ENCODE results near the gene ITPRIP. TPM values are rescaled to one million over a fixed set of nuclear protein-coding genes. Genes with fewer than 3 reads are reported as not detected.

Gene ITPRIP
- total RNA-seq, 1 donor from 2014 or later = 37.0 TPM

GRCh38 chr10:104347295-104348045 is 9.2 kb upstream of the ITPRIP start:
- ATAC-seq (no peak), DNase-seq (no peak)
- H3K9me3 ChIP-seq = no peaks in the 10 kb centered on the region
- intact Hi-C loops (cut with DNase I) = no loop called here
- no peak overlapping the region for H3K4me3 ChIP-seq
- H3K36me3 ChIP-seq = no peaks in the 10 kb centered on the region
- peaks cover 45% of the 10 kb centered on the region for H3K4me1 ChIP-seq
- no peaks in the 10 kb centered on the region for H3K27me3 ChIP-seq (ENCODE audit: low read depth)
- no peak overlapping the region for H3K27ac ChIP-seq
- no peak for TF ChIP-seq CTCF (IDR thresholded peaks at IDR 0.05)

GRCh38 chr10:104345941-104346340 is 7.7 kb upstream of the ITPRIP start:
- Histone ChIP-seq H3K4me1 (peaks cover 33% of the 10 kb centered on the region), H3K27ac (no peak overlapping the region), H3K9me3 (no peaks in the 10 kb centered on the region), H3K4me3 (no peak overlapping the region), H3K36me3 (no peaks in the 10 kb centered on the region), H3K27me3 (ENCODE audit: low read depth) (no peaks in the 10 kb centered on the region)
- DNase-seq = no peak
- intact Hi-C loops (cut with DNase I) = no loop called here
- no peak for ATAC-seq
- TF ChIP-seq CTCF (IDR thresholded peaks at IDR 0.05) = no peak

- Histone ChIP-seq H3K4me1 (peaks cover 34% of the 10 kb centered on the region), H3K36me3 (no peaks in the 10 kb centered on the region), H3K4me3 (no peak overlapping the region), H3K9me3 (no peaks in the 10 kb centered on the region), H3K27ac (no peak overlapping the region), H3K27me3 (ENCODE audit: low read depth) (no peaks in the 10 kb centered on the region)
- intact Hi-C loops (cut with DNase I) = no loop called here
- no peak for ATAC-seq
- no peak for TF ChIP-seq CTCF (IDR thresholded peaks at IDR 0.05)
- DNase-seq = no peak
Measured at GRCh38 chr10:104345515-104345914, 7.2 kb upstream of the ITPRIP start.

- ATAC-seq (no peak), DNase-seq (no peak)
- Histone ChIP-seq H3K36me3 (no peaks in the 10 kb centered on the region), H3K4me1 (peaks cover 30% of the 10 kb centered on the region), H3K9me3 (no peaks in the 10 kb centered on the region), H3K27ac (no peak overlapping the region), H3K4me3 (no peak overlapping the region), H3K27me3 (ENCODE audit: low read depth) (no peaks in the 10 kb centered on the region)
- no peak for TF ChIP-seq CTCF (IDR thresholded peaks at IDR 0.05)
- intact Hi-C loops (cut with DNase I) = no loop called here
Measured at GRCh38 chr10:104344219-104344618, 6.0 kb upstream of the ITPRIP start.

- H3K9me3 ChIP-seq = no peaks in the 10 kb centered on the region
- TF ChIP-seq CTCF (IDR thresholded peaks at IDR 0.05) = no peak
- no peaks in the 10 kb centered on the region for H3K36me3 ChIP-seq
- H3K27me3 ChIP-seq (ENCODE audit: low read depth) = no peaks in the 10 kb centered on the region
- H3K4me3 ChIP-seq = no peak overlapping the region
- ATAC-seq = no peak
- H3K4me1 ChIP-seq = peaks cover 20% of the 10 kb centered on the region
- H3K27ac ChIP-seq = no peak overlapping the region
- no peak for DNase-seq
- intact Hi-C loops (cut with DNase I) = no loop called here
Measured at GRCh38 chr10:104342941-104343411, 4.7 kb upstream of the ITPRIP start.
